Fibroblast of skin of left biceps (primary cell): ENCODE data around the gene ZC3H7A.
A peak's percentile ranks its signal among the peaks of the same experiment; 100 is the strongest.

Experiments
- DNase-seq, 2 experiments: peaks; one replicate each; pipeline ENCODE4 v3.0.0-alpha.2; 2013; ENCODE audit warnings: low read depth in 2 of 2

Gene ZC3H7A

DNA sequence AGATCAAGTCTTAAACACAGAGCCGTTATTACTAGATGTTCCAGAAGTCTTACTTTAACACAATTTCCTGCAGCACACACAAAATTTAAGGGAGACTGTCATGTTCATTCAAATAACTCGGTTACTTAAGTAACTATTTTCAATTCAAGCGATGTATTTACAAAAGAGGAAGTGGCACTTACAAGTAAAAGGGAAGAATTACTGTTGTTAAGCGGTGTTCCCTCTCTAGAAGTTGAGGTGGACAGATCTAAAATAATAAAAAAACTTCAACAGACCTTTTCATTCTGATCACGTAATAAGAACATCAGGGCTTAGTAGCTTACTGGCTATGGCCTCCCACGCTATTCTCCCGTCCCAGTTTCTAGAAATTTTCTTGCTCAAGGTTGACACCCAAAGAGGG, 28.2 kb downstream of the ZC3H7A start:
- no peak for DNase-seq

DNA sequence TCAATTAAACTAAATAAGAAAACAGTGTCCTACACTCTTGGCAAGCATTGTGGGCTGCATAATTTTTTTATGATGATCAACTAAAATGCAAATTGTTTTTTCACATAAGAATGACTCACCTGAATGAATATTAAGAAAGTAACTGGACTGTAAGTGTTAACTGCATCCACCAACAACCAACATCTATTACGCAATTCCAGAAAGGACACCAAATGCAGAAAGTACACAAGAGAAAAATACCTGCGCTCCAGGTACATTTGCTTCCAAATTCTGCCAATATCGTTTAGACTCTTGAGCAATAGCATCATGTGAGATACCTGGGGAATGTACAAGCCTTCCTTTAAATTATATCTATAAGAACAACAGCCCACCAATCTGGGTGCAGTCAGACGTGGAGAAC, 34.6 kb downstream of the ZC3H7A start:
- DNase-seq = no peak

DNA sequence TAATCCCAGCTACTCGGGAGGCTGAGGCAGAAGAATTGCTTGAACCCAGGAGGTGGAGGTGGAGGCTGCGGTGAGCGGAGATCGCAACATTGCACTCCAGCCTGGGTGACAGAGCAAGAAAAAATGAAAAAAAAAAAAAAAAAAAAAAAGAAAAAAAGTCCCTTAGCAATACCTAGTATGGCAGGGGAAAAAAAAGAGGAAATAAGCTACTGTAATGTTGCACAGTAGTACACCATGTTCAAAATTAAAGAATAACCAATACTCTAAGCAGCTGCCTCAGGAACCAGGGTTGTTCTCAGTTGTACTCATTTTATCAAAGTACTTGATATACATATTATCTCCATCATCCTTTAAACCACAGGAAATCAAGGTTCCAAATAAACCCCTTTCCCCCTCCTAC, 37.1 kb downstream of the ZC3H7A start:
- no peak for DNase-seq

DNA sequence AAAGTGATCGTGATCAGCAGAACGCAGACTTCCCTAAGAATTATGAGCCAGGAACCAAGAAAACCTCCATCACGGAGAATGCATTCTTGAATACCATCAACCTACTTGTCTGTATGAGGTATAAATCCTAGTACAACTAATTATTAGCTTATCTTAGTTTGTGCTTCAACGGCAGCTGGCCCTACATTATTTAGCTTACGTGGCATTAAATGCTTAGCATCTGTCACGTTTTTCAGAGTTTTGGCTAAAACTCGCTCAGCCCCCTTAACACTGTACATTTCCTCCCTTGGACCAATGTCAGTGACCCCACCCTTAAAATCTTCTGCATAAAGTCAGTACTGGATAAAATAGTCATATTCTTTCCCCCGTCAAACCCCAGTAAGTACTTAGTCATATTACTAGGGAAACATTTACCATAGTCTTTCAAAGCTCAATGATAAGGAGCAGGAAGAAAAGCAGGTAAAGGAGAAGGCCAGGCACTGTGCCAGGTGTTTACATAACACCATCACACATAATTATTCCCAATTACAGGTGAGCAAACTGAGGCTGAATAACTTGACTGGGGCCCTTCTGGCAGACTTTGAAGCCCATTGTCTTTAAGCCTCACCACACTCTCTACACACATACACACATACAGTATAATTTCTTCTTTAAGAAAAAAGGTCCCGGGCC, 37.8 kb downstream of the ZC3H7A start:
- DNase-seq = no peak

DNA sequence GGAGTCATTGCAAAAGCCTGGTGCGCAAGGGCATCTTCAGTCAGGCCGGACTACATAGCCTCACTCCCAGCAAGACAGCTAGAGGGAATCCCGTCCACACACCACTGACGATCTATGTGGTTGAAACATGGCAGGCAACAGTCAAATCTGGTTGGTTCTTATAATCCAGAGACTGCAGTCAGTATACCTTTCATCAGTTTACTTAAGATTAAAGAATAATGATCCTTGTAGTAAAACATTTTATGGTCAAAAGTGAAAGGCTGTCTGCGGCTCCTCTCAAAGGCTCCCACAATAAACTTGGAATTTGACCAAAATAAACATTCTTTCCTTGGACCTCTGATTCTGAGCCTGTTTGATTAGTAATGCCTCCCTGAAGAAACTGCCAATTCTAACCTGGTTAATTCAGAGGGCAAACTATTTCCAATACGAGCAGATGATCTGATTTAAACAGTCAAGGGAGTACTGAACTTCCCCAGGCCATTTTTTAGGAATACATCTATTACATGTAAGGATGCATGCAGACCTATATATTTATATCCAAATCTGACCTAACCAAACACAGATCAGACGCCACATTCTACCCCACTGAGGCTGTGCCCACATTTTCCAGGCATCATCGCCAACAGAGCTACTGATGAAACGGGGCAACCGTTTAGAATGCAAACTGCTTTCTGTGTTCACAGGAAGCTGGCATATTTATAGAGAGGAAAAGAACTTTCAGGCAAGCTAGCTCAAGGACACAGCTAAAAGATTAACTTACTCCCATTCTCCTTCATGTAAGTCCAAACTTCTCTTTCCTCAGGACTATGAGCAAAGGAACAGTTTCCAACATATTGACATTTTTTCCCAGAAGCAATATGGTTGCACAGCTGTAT, 39.1 kb downstream of the ZC3H7A start:
- no peak for DNase-seq

DNA sequence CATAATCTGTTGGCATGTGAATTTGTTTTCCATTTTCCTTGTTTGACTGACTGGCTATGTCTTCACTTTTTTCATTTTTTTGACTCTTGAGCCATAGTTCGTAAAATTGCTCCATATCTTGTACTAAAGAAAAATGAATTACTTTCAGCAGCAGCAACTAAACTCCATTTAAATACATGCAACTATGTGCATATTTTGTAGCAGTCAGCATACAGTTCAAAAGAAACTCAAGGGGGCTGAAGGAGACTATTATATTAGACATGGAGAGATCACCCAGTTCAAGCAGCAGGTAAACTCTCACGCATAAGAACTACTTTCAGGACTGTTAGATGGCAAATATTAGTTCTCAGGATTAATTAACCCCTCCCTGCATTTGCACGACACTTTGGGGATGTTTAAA, 40.8 kb downstream of the ZC3H7A start:
- DNase-seq = no peak

DNA sequence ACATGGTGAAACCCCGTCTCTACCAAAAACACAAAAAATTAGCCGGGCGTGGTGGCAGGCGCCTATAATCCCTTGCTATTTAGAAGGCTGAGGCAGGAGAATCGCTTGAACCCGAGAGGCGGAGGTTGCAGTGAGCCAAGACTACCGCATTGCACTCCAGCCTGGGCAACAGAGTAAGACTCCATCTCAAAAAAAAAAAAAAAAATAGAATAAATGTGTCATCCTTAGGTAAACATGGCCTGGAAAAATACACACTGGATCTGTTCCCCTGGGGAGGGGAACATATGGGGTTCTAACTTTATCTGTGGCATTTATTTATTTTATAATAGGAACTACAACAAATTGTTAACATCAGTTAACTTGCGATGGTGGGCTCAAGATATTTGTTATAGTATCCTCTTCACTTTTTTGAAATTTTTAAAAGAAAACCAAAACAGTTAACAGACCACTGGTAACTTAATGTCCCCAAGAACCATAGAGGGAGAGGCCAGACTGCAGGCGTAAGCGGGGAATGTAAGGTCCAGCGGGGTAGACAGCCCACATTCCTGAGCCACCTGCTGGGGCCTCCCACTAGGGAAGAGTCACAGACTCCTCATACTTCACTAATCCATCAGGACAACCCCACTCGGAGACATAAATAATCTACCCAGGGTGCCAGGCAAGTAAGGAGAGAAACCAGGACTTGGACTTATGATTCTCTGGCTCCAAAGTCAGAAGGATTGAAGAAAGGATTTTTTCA, 41.9 kb downstream of the ZC3H7A start:
- no peak for DNase-seq

DNA sequence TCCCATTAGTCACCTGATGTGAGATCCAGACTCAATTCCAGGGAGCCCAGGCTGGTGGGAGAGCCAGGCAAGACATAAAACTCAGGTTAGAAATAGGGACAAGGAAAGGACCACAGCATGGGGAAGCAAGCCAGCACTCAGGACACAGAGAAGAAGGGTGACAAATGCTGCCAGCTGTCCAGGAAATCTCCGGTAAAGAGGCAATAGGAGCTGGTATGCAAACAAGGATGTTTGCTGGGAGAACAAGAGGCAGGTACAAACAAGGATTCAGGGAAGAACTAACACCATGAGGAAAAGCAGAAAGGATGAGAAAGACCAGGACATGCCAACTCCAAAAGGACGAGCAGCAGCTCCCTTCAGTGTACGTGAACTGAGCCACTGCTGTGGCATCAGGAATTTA, 44.2 kb downstream of the ZC3H7A start:
- no peak for DNase-seq

DNA sequence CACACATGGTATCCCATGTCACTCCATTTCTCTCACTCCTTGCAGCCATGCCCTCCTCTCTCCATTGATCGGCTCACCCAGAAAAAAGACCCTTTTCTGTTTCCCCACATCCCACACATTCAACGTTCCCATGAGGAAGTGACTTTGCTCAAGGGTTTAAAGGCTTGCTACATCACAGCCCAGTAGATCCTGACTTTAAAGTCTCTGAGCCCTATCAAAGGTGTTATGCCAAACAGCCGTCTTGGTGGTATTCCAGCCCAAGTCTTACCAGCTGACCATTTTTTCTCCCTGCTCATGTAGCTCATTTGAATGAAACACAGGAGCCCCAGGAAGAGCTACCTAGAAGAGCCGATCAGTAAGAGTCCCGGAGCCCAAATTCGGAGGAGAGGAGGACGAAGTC, 47.0 kb downstream of the ZC3H7A start:
- DNase-seq = no peak

DNA sequence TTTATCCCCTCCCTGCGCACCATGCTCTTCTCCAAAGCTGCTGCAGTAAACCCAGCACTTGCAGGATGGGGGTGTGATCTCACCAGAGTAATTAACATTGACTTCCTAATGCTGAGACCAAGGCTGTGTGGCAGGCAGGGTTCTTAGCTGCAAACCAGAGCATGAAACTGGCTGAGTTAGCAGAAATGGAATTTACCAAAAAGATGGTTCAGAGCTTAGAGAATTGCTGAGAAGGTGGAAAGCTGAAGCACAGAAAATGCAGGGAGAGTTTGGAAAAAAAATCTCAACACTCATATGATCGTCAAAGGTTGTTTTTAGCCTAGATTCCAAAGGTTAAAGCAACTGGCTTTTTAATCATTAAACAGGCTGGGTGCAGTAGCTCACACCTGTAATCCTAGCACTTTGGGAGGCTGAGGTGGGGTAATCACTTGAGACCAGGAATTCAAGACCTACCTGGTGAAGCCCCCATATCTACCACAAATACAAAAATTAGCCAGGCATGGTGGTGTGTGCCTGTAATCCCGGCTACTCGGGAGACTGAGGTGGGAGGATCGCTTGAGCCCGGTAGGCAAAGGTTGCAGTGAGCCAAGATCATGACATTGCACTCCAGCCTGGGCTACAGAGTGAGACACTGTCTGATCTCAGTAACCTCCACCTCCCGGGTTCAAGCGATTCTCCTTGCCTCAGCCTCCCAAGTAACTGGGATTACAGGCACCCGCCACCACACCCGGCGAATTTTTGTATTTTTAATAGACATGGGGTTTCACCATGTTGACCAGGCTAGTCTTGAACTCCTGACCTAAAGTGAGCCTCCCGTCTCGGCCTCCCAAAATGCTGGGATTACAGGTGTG, 48.4 kb downstream of the ZC3H7A start:
- DNase-seq = no peak

DNA sequence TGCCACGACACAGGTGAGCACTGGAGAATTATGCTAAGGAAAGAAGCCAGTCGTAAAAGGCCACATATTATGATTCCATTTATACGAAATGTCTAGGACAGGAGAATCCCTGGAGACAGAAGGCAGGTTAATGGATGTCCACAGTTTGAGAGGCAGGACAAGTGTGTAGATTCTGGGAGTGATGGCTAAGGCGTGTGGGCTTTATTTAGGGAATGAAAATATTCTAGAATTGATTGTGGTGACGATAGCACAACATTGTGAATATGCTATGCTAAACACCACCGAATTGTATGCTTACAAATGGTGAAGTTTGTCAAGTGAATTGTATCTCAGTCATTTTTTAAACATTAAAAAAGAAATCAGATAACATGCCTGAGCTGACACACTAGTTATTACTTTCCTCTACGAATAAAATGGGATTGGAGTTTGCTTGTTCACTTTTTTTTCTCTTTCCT, 49.1 kb downstream of the ZC3H7A start:
- no peak for DNase-seq

DNA sequence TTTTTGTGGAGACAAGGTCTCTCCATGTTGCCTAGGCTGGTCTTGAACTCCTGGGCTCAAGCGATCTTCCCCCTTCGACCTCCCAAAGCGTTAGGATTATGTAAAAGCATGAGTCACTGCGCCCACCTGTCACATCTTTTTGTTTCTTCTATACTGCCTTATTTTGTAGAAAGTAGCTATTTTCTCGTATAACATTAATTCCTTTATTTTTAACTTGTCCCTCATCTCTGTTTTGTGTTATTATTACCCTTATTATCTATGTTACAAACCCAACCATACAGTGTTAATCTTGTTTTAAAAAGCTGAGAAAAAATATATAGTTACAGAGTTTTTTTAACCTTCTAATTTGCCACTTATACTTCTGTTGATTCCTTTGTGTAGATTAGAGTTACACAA, 53.0 kb downstream of the ZC3H7A start:
- no peak for DNase-seq

DNA sequence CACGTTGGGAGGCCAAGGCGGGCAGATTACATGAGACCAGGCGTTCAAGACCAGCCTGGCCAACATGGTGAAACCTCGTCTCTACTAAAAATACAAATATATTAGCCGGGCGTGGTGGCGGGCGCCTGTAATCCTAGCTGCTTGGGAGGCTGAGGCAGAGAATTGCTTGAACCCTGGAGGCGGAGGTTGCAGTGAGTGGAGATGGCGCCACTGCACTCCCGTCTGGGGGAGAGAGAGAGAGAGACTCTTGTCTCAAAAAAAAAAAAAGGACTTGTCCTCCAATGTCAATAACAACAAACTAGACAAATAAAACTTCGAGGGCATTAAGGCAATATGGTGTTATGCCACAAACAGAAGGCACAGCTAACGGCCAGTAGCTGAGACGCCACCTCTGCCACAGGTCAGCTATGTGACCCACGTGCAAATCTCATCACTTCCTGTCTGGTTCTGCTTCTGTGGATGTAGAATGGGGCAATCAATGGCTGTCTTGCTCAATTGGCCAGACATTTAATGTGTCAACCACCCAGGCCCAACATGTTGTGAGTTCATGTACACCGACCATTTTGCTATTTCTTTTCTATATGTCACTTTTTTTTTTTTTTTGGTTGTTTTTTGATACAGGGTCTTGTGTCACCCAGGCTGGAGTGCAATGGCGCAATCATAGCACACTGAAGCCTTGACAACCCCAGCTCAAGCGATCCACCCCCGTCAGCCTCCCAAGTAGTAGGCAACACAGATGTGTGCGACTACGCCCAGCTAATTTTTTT, 53.6 kb downstream of the ZC3H7A start:
- no peak for DNase-seq

DNA sequence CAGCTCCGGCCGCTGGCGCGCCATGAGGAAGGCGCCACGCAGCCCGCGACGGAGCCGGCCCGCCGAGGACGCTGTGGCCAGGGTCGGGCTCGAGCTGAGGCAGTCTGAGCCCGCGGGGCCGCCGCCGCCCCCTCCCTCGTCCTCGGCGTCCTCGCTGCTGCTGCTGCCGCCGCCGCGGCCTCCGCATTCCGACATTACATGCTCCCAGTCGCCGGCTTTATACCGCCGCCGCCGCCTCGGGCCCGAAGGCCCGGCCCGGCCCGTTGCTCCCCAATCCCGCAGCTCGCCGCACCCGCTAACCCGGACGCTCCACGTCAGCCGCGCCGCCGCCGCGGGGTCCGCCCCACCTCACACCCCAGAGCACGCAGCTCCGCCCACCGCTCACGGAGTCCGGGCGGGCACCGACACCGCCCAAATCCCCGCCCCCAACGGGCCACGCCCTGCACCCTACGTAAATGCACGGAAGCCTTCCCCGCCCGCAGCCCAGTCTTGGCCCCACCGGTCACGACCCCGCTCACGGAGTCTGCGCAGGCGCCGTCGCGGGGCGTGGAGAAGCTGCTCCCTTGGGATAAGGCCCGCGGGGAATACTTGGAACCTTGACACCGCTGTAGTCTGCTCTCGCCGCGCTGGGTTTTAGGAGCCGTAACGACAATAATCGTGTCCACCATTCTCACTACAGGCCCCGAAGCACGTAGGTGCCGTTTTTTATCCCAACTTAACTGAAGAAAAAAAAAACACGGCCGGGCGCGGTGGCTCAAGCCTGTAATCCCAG, 54.3 kb downstream of the ZC3H7A start, which contains the start of gene TXNDC11:
TXNDC11 (minus strand) TSS at position 322 of the 772 bp plus-strand sequence; CDS start at position 195, 127 bp downstream.
- DNase-seq = peak; percentile 94

DNA sequence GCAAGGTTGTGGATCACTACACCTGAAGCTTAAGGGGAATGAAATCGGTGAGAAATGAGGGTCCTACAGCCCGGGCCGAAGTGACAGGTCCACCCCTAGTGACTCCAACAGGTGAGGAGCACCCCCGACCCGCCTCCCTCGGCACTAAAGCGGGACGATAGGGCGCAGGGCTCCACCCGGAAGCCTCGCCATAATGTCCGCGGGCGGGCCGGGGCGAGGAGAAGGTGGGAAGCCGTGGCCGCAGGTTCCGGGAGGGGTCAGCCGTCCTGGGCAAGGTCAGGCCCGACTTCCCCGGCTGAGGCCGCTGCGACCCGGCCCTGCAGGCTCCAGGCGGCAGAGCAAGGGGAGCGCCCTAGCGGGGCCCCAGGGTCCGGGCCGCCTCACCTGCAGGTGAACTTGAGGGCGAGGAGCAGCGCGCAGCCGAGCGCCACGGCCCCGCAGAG, 54.9 kb downstream of the ZC3H7A start:
- DNase-seq = no peak

DNA sequence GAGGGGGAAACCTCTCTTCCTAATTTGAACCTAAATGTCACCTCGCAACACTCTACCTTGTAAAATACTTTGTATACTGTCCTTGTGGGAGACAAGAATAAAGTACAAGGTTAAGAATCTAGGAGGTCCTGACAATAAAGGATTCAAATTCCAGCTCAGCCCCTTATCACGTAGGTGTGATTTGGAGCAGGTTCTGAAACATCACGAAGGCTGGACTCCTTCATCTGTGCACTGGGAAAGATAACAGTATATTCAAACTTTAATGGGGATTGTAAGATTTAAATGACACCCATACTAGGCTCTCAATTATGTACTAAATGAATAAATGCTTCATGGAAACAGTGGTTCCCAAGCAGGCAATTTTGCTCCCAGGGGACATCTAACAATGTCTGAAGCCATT, 56.5 kb downstream of the ZC3H7A start:
- DNase-seq = no peak

DNA sequence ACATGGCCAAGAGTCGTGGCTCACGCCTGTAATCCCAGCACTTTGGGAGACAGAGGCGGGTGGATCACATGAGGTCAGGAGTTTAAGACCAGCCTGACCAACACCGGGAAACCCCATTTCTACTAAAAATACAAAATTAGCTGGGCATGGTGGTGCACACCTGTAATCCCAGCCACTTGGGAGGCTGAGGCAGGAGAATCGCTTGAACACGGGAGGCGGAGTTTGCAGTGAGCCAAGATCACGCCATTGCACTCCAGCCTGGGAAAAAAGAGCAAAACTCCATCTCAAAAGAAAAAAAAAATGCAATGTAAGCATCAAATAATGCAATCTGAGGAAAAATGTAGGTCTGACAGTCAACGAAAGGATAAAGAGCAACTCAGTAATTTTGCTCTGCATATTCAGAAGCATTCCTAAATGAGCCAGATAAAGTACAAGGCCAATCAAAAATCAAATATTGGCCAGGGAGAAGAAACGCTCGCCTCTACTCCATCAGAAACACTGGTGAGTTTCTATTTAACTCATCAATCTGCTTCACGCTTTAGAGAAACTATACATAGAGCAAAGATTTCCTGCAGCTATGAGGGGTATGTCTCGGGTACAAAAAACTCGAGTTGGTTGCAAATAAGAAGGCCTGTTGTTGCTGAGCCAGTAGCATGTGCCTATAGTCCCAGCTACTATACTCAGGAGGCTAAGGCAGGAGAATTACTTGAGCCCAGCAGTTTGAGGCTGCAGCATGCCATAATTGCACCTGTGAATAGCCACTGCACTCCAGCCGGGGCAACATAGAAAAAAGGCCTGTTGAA, 58.1 kb downstream of the ZC3H7A start:
- no peak for DNase-seq

DNA sequence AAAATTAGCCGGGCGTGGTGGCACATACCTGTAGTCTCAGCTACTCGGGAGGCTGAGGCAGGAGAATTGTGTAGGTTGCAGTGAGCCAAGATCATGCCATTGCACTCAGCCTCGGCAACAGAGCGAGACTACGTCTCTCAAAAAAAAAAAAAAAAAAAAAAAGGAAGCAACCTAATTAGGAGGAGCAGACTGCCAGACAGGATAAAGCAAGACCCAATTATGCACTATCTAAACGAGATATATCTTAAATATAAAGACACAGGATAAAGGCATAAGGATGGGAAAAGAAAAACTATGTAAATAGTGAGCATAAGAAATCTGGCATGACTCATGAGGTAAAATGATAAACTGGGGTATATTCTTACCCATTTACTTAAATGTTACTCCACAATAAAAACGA, 59.3 kb downstream of the ZC3H7A start:
- DNase-seq = no peak

DNA sequence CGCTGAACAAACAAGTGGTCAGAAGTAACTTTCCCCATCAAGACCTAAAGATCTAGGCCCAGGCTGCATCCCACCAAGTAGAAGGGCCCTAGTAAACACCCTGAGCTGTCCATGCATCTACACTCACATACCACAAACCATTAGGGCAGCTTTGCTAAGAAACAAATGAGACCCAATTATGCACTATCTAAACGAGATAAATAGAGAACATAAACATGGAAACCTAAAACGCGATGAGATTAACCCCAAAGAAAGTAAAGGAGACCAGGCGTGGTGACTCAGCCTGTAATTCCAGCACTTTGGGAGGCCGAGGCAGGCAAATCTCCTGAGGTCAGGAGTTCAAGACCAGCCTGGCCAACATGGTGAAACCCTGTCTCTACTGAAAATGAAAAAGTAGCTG, 60.2 kb downstream of the ZC3H7A start:
- no peak for DNase-seq
